ENCODE data around the gene SLC35D2. TPM values are rescaled to one million over a fixed set of nuclear protein-coding genes. Genes with fewer than 3 reads are reported as not detected.
"Not testable (repeated sequence)": the region's sequence is repeated elsewhere in the genome, so short reads cannot be mapped to it uniquely, and the experiment has no call there.

Gene SLC35D2
- total RNA-seq, 6 donors from 2014 or later = 24.5 to 36.7 (median 29.0) TPM

- peaks cover 17 to 36% (median 28%) of the 10 kb centered on the region in 4 donors for H3K4me1 ChIP-seq
- WGBS, 2 donors = 96 to 98% methylated on average over 2 of the region's 2 CpGs
These were observed 4.0 kb downstream of the SLC35D2 start for GRCh38 chr9:96379461-96379860.

GRCh38 chr9:96378187-96378586 is 5.3 kb downstream of the SLC35D2 start:
- DNase-seq (no peak), ATAC-seq (ENCODE audit: low FRiP score in 2 of 2) (no peak)
- 94 to 96% methylated on average over 3 of the region's 3 CpGs for WGBS, 2 donors
- H3K4me3 ChIP-seq = no peak overlapping the region
- no peak overlapping the region for H3K27ac ChIP-seq
- H3K4me1 ChIP-seq = peaks cover 17 to 30% (median 23%) of the 10 kb centered on the region in 4 donors
- H3K9me3 ChIP-seq = no peaks in the 10 kb centered on the region
- H3K27me3 ChIP-seq = no peaks in the 10 kb centered on the region
- TF ChIP-seq POLR2AphosphoS5 (IDR thresholded peaks at IDR 0.05) (no peak), POLR2A (IDR thresholded peaks at IDR 0.05) (no peak), CTCF (IDR thresholded peaks at IDR 0.05) (no peak), EP300 (IDR thresholded peaks at IDR 0.05) (no peak)
- no peaks in the 10 kb centered on the region for H3K36me3 ChIP-seq

More at GRCh38 chr9:96379461-96379860, 4.0 kb downstream of the SLC35D2 start:
- ATAC-seq (ENCODE audit: low FRiP score in 2 of 2) (no peak), DNase-seq (no peak)
- Histone ChIP-seq H3K27me3 (no peaks in the 10 kb centered on the region), H3K4me3 (no peak overlapping the region), H3K9me3 (no peaks in the 10 kb centered on the region), H3K36me3 (no peaks in the 10 kb centered on the region), H3K27ac (no peak overlapping the region)
- no peak for TF ChIP-seq POLR2A (IDR thresholded peaks at IDR 0.05)
- TF ChIP-seq CTCF (IDR thresholded peaks at IDR 0.05) = no peak
- no peak for TF ChIP-seq POLR2AphosphoS5 (IDR thresholded peaks at IDR 0.05)
- TF ChIP-seq EP300 (IDR thresholded peaks at IDR 0.05) = no peak

- H3K4me3 ChIP-seq = no peak overlapping the region
- no peaks in the 10 kb centered on the region for H3K9me3 ChIP-seq
- peak; percentile 47 to 63 for ATAC-seq (ENCODE audit: low FRiP score in 2 of 2)
- H3K36me3 ChIP-seq = no peaks in the 10 kb centered on the region
- TF ChIP-seq POLR2A (IDR thresholded peaks at IDR 0.05) (peak in 1 of 4 donors; percentile 11), POLR2AphosphoS5 (IDR thresholded peaks at IDR 0.05) (peak in 1 of 2 donors; percentile 53), CTCF (IDR thresholded peaks at IDR 0.05) (no peak), EP300 (IDR thresholded peaks at IDR 0.05) (peak in 1 of 4 donors; percentile 52)
- H3K4me1 ChIP-seq = peaks cover 10 to 20% (median 15%) of the 10 kb centered on the region in 4 donors
- peak in 1 of 2 donors; percentile 74 for DNase-seq
- peak overlapping the region in 3 of 4 donors; percentile 3 to 36 (median 24) for H3K27ac ChIP-seq
- WGBS, 2 donors = 63 to 70% methylated on average over 13 of the region's 13 CpGs
- H3K27me3 ChIP-seq = no peaks in the 10 kb centered on the region
These were observed 6.3 kb downstream of the SLC35D2 start for GRCh38 chr9:96376891-96377874.

GRCh38 chr9:96375507-96375906 is 8.0 kb downstream of the SLC35D2 start:
- H3K4me1 ChIP-seq = peaks cover 0 to 13% (median 6%) of the 10 kb centered on the region in 4 donors
- not testable (repeated sequence) for ATAC-seq (ENCODE audit: low FRiP score in 2 of 2); H3K27ac ChIP-seq; DNase-seq; H3K9me3 ChIP-seq; H3K27me3 ChIP-seq; H3K36me3 ChIP-seq; H3K4me3 ChIP-seq
- WGBS, 2 donors = 88 to 91% methylated on average over 6 of the region's 6 CpGs

- 100% methylated on average over 1 of the region's 1 CpG for WGBS, 2 donors
- H3K9me3 ChIP-seq = no peaks in the 10 kb centered on the region
- H3K27ac ChIP-seq = no peak overlapping the region
- H3K4me1 ChIP-seq = no peaks in the 10 kb centered on the region
- ATAC-seq (ENCODE audit: low FRiP score in 2 of 2) (no peak), DNase-seq (no peak)
- H3K27me3 ChIP-seq = no peaks in the 10 kb centered on the region
- TF ChIP-seq EP300 (IDR thresholded peaks at IDR 0.05) = no peak
- TF ChIP-seq POLR2A (IDR thresholded peaks at IDR 0.05) = no peak
- TF ChIP-seq POLR2AphosphoS5 (IDR thresholded peaks at IDR 0.05) = no peak
- peaks cover 0 to 19% (median 16%) of the 10 kb centered on the region in 4 donors for H3K36me3 ChIP-seq
- H3K4me3 ChIP-seq = no peak overlapping the region
These were observed 15.6 kb downstream of the SLC35D2 start for GRCh38 chr9:96367943-96368342.
